ENCODE measurements around the gene RAD51.

DNA sequence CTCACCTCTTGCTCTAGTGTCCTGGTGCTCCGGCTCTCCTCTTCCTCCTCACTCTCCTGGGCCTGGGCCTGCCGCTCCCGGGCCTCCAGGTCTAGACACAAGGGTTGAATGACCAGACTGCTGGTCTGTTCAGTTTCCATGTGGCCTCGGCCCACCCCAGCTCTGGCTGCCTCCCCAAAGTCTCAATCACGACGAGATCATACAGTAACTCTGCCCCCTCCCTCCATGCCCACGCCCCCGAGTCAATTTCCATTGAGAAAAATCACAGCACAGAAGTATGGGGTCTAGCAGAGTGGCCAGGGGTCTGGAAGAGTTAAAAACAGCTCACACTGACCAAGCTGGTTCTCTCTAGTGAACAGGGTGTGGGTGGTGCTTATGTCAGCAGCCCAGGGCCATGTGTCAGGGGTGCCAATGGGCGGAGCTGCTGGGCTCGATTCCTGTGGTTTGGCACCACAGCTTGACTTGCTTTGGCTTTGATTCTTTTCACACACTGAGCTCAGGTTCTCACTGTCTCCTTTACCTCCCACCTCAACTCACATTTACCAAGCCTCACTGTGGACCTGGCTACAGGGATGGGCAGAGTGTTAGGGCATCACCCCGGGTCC, 81.7 kb downstream of the RAD51 start:
- TF ChIP-seq POLR2A (IDR thresholded peaks at IDR 0.05) (no peak), EP300 (IDR thresholded peaks at IDR 0.05) (no peak)
- TF ChIP-seq, protein P1, sequence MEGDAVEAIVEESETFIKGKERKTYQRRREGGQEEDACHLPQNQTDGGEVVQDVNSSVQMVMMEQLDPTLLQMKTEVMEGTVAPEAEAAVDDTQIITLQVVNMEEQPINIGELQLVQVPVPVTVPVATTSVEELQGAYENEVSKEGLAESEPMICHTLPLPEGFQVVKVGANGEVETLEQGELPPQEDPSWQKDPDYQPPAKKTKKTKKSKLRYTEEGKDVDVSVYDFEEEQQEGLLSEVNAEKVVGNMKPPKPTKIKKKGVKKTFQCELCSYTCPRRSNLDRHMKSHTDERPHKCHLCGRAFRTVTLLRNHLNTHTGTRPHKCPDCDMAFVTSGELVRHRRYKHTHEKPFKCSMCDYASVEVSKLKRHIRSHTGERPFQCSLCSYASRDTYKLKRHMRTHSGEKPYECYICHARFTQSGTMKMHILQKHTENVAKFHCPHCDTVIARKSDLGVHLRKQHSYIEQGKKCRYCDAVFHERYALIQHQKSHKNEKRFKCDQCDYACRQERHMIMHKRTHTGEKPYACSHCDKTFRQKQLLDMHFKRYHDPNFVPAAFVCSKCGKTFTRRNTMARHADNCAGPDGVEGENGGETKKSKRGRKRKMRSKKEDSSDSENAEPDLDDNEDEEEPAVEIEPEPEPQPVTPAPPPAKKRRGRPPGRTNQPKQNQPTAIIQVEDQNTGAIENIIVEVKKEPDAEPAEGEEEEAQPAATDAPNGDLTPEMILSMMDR (IDR thresholded peaks at IDR 0.05): no peak

Measured in ovary (tissue), 3 donors.